HepG2 (cell line): Measurements from ENCODE around the gene RASSF4. TPM values are rescaled to one million over a fixed set of nuclear protein-coding genes. Genes with fewer than 3 reads are reported as not detected.

ENCODE experiments used
- ATF7 ChIP-seq, 2 experiments: fragments of 450-650 bp in 1 of 2; sonication (generic) in 1 of 2; formaldehyde crosslinking in 1 of 2; IDR thresholded peaks; 2 replicates each; pipeline versions ENCODE4 v1.4.0 to v1.6.1; 2016 to 2020; ENCODE audit warnings: antibody characterized with exemption in 1 of 2, mild to moderate bottlenecking in 1 of 2, missing genetic modification reagents in 1 of 2
- EP300 ChIP-seq, 3 experiments: sonication (generic) in 1 of 3; formaldehyde crosslinking in 1 of 3; IDR thresholded peaks; 2 replicates each; pipeline versions ENCODE4 v1.5.1 to v1.6.1; 2011 to 2020; ENCODE audit warnings: low read depth in 2 of 3, low read length in 2 of 3, borderline replicate concordance in 1 of 3, improper control_type of control experiment in 1 of 3, mild to moderate bottlenecking in 1 of 3, missing genetic modification reagents in 1 of 3, moderate library complexity in 1 of 3
- GRHL1 ChIP-seq: sonication (generic); formaldehyde crosslinking; conservative IDR thresholded peaks from 2 replicates; pipeline ENCODE4 v1.8.0; 2022; ENCODE audit warnings: missing genetic modification reagents
- JUNB ChIP-seq: sonication (generic); formaldehyde crosslinking; IDR thresholded peaks from 2 replicates; pipeline ENCODE4 v1.8.0; 2022; ENCODE audit warnings: missing genetic modification reagents, mild to moderate bottlenecking, borderline replicate concordance
- NCOA5 ChIP-seq: sonication (generic); formaldehyde crosslinking; IDR thresholded peaks from 2 replicates; pipeline ENCODE4 v1.4.0; 2020; ENCODE audit warnings: missing genetic modification reagents
- NFE2L1 ChIP-seq: sonication (generic); formaldehyde crosslinking; IDR thresholded peaks from 2 replicates; pipeline ENCODE4 v1.4.0; 2020; ENCODE audit warnings: missing genetic modification reagents, mild to moderate bottlenecking, borderline replicate concordance
- TARDBP ChIP-seq: sonication (generic); formaldehyde crosslinking; IDR thresholded peaks from 2 replicates; pipeline ENCODE4 v1.8.0; 2022; ENCODE audit warnings: mild to moderate bottlenecking, missing genetic modification reagents
- TBX3 ChIP-seq: fragments of 450-650 bp; IDR thresholded peaks from 2 replicates; pipeline ENCODE4 v1.6.1; 2017; ENCODE audit warnings: antibody characterized with exemption, mild to moderate bottlenecking, inconsistent platforms, borderline replicate concordance
- TERF1 ChIP-seq: sonication (generic); formaldehyde crosslinking; IDR thresholded peaks from 2 replicates; pipeline ENCODE4 v1.8.0; 2022; ENCODE audit warnings: mild to moderate bottlenecking, missing genetic modification reagents, moderate library complexity
- ZNF446 ChIP-seq: sonication (generic); formaldehyde crosslinking; IDR thresholded peaks from 2 replicates; pipeline ENCODE4 v1.5.0; 2020; ENCODE audit warnings: mild to moderate bottlenecking, missing genetic modification reagents
- ZNF747 ChIP-seq: sonication (generic); formaldehyde crosslinking; IDR thresholded peaks from 2 replicates; pipeline ENCODE4 v1.8.1; 2023; ENCODE audit warnings: missing genetic modification reagents, mild to moderate bottlenecking, borderline replicate concordance
- ZNF770 ChIP-seq: sonication (generic); formaldehyde crosslinking; IDR thresholded peaks from 2 replicates; pipeline ENCODE4 v1.5.0; 2020; ENCODE audit warnings: mild to moderate bottlenecking, missing genetic modification reagents
- ZNF790 ChIP-seq: sonication (generic); formaldehyde crosslinking; IDR thresholded peaks from 2 replicates; pipeline ENCODE4 v1.8.0; 2022; ENCODE audit warnings: missing genetic modification reagents, mild to moderate bottlenecking, borderline replicate concordance
- ZNF891 ChIP-seq: sonication (generic); formaldehyde crosslinking; IDR thresholded peaks from 2 replicates; pipeline ENCODE4 v1.5.0; 2020; ENCODE audit warnings: mild to moderate bottlenecking, missing genetic modification reagents
- polyA plus RNA-seq, 8 experiments: library from polyadenylated mRNA; depleted of rRNA in 3 of 8; stranded (reverse) in 7 of 8; unstranded in 1 of 8; fragments of >200 nt; fragmentation: Illumina TruSeq in 4 of 8; extraction: Trizol in 4 of 8; gene quantifications; 2 replicates each; pipeline versions ENCODE4 v1.2.1 to v1.2.3, GENCODE V29; 2011 to 2016; ENCODE audit warnings: low read depth in 4 of 8, missing spikeins in 1 of 8, mixed read lengths in 1 of 8; ENCODE audit not compliant: insufficient read depth in 1 of 8
- total RNA-seq, 5 experiments: library from RNA; depleted of rRNA; stranded (reverse); fragments of >200 nt; fragmentation: Illumina TruSeq; extraction: Trizol; gene quantifications; 2 replicates each; pipeline ENCODE4 v1.2.3, GENCODE V29; 2016; ENCODE audit warnings: low read depth in 1 of 5
- TF ChIP-seq, protein P1 (sequence below): sonication (generic); formaldehyde crosslinking; IDR thresholded peaks from 2 replicates; pipeline ENCODE4 v1.5.0; 2020; ENCODE audit warnings: missing genetic modification reagents
- TF ChIP-seq, protein P2 (sequence below): sonication (generic); formaldehyde crosslinking; IDR thresholded peaks from 2 replicates; pipeline ENCODE4 v1.5.0; 2020; ENCODE audit warnings: missing genetic modification reagents
- TF ChIP-seq, protein P3 (sequence below): IDR thresholded peaks from 2 replicates; pipeline ENCODE4 v1.6.1; 2016; ENCODE audit warnings: control low read depth
- TF ChIP-seq, protein P4 (sequence below): sonication (generic); formaldehyde crosslinking; IDR thresholded peaks from 2 replicates; pipeline ENCODE4 v1.8.1; 2023; ENCODE audit warnings: mild to moderate bottlenecking, missing genetic modification reagents

Gene RASSF4
- total and polyA plus RNA-seq, 2 of the 13 experiments (the other 11 are each of a cell fraction or from before 2014, with no cell fraction given), result 34.0 to 51.7 TPM

DNA sequence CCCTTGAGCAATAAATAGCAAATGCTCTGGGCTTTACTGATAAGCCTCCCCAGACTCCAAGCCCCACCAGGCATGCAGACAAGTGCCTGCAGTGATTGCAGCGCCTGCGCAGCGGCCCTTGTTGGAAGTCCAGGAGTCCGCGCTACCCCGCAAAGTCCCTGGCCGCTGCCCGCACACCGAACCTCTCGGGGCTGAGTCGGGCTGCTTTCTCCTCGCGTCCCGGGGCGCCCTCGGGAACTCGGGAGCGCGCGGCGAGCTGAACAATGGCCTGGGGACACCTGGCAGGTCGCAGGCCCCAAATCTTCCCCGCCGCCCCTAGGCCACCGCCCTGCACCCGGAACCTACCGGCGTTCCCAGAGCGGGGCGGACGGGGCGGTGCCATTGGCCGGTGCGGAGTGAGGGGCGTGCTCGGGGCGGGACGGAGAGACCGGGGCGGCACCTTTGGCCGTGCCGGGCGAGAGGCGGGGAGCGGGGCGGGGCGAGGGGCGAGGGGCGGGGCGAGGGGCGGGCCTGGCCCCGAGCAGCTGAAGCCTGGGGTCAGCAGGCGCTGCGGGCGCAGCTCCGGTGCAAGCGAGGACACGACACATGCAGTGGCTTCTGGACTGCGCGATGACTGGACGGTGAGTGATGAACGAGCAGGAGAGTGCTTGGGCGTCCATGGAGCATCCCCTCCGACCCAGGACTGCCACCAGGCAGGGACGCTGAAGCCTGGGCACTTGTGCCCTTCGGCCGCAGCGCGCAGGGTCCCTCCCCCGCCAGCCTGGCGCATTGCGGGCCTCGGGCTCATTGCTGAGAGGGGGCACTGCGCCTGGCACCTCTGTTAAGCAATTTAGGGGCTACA lies at the start of gene RASSF4 (continued):
- no peak for TF ChIP-seq NFE2L1
- TF ChIP-seq TERF1 (CRISPR knock-in tag), result no peak
- TF ChIP-seq ZNF747 (CRISPR knock-in tag), result no peak
- no peak for TF ChIP-seq JUNB (CRISPR knock-in tag)
- TF ChIP-seq ZNF446 (CRISPR knock-in tag), result no peak
- TF ChIP-seq ZNF790, result no peak
- TF ChIP-seq GRHL1, result no peak
- peak in 1 of 2 experiments; percentile 7; a peak in 1 of 4 replicates for TF ChIP-seq EP300 (IDR thresholded peaks at IDR 0.05; ENCODE audit: low read depth in 2 of 2, low read length in 2 of 2)
- TF ChIP-seq EP300 (CRISPR knock-in tag; IDR thresholded peaks at IDR 0.05; ENCODE audit: borderline replicate concordance), result 0 out of 2 replicates have a peak, but pooled peaks have one; percentile 23
- TF ChIP-seq ZNF770, result no peak
- no peak for TF ChIP-seq TBX3
- TF ChIP-seq, protein P1, sequence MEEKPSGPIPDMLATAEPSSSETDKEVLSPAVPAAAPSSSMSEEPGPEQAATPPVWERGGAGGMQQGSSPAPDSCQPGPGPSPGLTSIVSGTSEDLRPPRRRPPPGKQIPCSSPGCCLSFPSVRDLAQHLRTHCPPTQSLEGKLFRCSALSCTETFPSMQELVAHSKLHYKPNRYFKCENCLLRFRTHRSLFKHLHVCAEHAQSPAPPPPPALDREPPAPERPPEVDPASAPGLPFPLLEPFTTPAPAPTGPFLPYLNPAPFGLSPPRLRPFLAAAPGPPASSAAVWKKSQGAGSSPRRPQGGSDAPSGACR (CRISPR knock-in tag), result no peak
- no peak; the same call in 1 of the 2 replicates for TF ChIP-seq TARDBP (CRISPR knock-in tag)
- TF ChIP-seq, protein P2, sequence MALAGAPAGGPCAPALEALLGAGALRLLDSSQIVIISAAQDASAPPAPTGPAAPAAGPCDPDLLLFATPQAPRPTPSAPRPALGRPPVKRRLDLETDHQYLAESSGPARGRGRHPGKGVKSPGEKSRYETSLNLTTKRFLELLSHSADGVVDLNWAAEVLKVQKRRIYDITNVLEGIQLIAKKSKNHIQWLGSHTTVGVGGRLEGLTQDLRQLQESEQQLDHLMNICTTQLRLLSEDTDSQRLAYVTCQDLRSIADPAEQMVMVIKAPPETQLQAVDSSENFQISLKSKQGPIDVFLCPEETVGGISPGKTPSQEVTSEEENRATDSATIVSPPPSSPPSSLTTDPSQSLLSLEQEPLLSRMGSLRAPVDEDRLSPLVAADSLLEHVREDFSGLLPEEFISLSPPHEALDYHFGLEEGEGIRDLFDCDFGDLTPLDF (CRISPR knock-in tag), result peak; percentile 61; the same call in 1 of the 2 replicates
- TF ChIP-seq NCOA5, result no peak
- no peak for TF ChIP-seq ATF7 (IDR thresholded peaks at IDR 0.05)
- no peak for TF ChIP-seq ATF7 (CRISPR knock-in tag; IDR thresholded peaks at IDR 0.05)
- TF ChIP-seq, protein P3, sequence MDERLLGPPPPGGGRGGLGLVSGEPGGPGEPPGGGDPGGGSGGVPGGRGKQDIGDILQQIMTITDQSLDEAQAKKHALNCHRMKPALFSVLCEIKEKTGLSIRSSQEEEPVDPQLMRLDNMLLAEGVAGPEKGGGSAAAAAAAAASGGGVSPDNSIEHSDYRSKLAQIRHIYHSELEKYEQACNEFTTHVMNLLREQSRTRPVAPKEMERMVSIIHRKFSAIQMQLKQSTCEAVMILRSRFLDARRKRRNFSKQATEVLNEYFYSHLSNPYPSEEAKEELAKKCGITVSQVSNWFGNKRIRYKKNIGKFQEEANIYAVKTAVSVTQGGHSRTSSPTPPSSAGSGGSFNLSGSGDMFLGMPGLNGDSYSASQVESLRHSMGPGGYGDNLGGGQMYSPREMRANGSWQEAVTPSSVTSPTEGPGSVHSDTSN (CRISPR knock-in tag), result no peak
- TF ChIP-seq, protein P4, sequence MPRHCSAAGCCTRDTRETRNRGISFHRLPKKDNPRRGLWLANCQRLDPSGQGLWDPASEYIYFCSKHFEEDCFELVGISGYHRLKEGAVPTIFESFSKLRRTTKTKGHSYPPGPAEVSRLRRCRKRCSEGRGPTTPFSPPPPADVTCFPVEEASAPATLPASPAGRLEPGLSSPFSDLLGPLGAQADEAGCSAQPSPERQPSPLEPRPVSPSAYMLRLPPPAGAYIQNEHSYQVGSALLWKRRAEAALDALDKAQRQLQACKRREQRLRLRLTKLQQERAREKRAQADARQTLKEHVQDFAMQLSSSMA (CRISPR knock-in tag), result no peak
- 0 out of 2 replicates have a peak, but pooled peaks have one; percentile 31 for TF ChIP-seq ZNF891
